Fibroblast of skin of left quadriceps (primary cell): Measurements from ENCODE around the gene TM4SF18.
"Not testable (repeated sequence)": the region's sequence is repeated elsewhere in the genome, so short reads cannot be mapped to it uniquely, and the experiment has no call there.

Experiments used
- DNase-seq, 2 experiments: peaks; one replicate each; pipeline ENCODE4 v3.0.0-alpha.2; 2013; ENCODE audit warnings: low read depth in 2 of 2

The TM4SF18 gene

GRCh38 chr3:149368674-149369497 lies 35.5 kb upstream of the TM4SF18 start:
- DNase-seq = no peak

GRCh38 chr3:149368201-149368673 lies 34.8 kb upstream of the TM4SF18 start:
- DNase-seq = no peak

- DNase-seq = no peak
These were observed 33.8 kb upstream of the TM4SF18 start for GRCh38 chr3:149366941-149367840.

GRCh38 chr3:149366031-149366430 lies 32.6 kb upstream of the TM4SF18 start:
- no peak for DNase-seq

- DNase-seq = no peak
These were observed 31.2 kb upstream of the TM4SF18 start for GRCh38 chr3:149364624-149365023.

- no peak for DNase-seq
These were observed 29.6 kb upstream of the TM4SF18 start for GRCh38 chr3:149363053-149363452.

GRCh38 chr3:149362366-149362765 lies 28.9 kb upstream of the TM4SF18 start:
- no peak for DNase-seq

- DNase-seq = no peak
These were observed 23.2 kb upstream of the TM4SF18 start for GRCh38 chr3:149356630-149357029.

GRCh38 chr3:149356044-149356592 lies 22.7 kb upstream of the TM4SF18 start:
- no peak for DNase-seq

GRCh38 chr3:149353581-149354184 lies 20.2 kb upstream of the TM4SF18 start:
- no peak for DNase-seq

- no peak for DNase-seq
These were observed 19.1 kb upstream of the TM4SF18 start for GRCh38 chr3:149352556-149352955.

- no peak for DNase-seq
These were observed 10.5 kb upstream of the TM4SF18 start for GRCh38 chr3:149343951-149344350.

- DNase-seq = peak; percentile 64 to 68
These were observed 9.3 kb upstream of the TM4SF18 start for GRCh38 chr3:149342413-149343380.

GRCh38 chr3:149340310-149340933 lies 7.0 kb upstream of the TM4SF18 start:
- DNase-seq = no peak

- peak; percentile 93 to 94 for DNase-seq
These were observed 6.5 kb upstream of the TM4SF18 start for GRCh38 chr3:149339931-149340309.

GRCh38 chr3:149337486-149337885 lies 4.0 kb upstream of the TM4SF18 start:
- DNase-seq = not testable (repeated sequence)

GRCh38 chr3:149336925-149337324 lies 3.5 kb upstream of the TM4SF18 start:
- DNase-seq = no peak

GRCh38 chr3:149332771-149333170 lies 665 bp downstream of the TM4SF18 start:
- no peak for DNase-seq

- DNase-seq = no peak
These were observed 1.1 kb downstream of the TM4SF18 start for GRCh38 chr3:149332227-149332765.

- no peak for DNase-seq
These were observed 2.0 kb downstream of the TM4SF18 start for GRCh38 chr3:149331396-149331795.
